ENCODE data around the gene MRPL49. TPM values are rescaled to one million over a fixed set of nuclear protein-coding genes. Genes with fewer than 3 reads are reported as not detected.
A peak's percentile ranks its signal among the peaks of the same experiment; 100 is the strongest.

MRPL49 gene
- total and polyA plus RNA-seq, 2 of the 13 experiments (the other 11 are each of a cell fraction or from before 2014, with no cell fraction given), result 39.2 to 53.3 TPM

DNA sequence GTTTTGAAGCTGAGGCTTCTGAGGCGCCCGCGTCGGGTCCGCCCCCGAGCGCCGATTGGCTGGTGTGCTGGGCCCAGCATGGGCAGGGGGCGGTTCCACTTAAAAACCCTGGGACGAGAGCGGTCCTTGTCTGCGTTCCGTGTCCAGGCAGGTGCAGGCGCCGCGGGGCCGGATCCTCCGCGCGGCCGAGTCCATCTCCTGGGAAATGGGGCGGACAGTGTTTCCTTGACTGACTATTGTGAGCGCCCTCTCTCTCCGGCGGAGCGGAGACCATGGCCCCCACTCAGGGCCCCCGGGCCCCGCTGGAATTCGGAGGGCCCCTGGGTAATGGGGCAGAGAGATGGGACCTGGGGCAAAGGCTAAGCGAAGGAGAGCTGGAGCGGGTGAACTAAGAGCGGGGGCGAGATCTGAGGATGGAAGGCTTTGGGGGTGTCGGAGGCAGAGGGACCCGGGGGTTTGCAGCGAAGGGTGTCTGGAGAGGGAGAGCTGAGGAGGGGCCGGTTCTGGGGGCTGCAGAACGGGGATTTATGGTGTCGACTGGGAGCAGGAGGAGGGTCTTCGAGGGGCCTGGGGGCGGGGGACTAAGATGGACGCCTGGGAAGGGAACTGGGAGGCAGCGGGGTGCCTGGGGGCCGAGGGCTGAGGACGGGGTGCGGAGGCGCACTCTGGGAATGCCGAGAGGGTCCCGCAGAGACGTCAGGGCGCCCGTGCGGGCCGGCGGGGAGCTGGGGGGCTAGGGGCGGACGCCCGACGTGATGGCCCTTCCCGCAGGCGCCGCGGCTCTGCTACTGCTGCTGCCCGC lies 10.2 kb upstream of the MRPL49 start, which contains the start of gene TM7SF2 (continued):
- TF ChIP-seq, protein P1, sequence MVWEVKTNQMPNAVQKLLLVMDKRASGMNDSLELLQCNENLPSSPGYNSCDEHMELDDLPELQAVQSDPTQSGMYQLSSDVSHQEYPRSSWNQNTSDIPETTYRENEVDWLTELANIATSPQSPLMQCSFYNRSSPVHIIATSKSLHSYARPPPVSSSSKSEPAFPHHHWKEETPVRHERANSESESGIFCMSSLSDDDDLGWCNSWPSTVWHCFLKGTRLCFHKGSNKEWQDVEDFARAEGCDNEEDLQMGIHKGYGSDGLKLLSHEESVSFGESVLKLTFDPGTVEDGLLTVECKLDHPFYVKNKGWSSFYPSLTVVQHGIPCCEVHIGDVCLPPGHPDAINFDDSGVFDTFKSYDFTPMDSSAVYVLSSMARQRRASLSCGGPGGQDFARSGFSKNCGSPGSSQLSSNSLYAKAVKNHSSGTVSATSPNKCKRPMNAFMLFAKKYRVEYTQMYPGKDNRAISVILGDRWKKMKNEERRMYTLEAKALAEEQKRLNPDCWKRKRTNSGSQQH (CRISPR knock-in tag; IDR thresholded peaks at IDR 0.05; ENCODE audit: low read depth), result 0 out of 2 replicates have a peak, but pooled peaks have one; percentile 51
- TF ChIP-seq KLF11 (CRISPR knock-in tag; IDR thresholded peaks at IDR 0.05), result peak; percentile 74; the same call in 1 of the 2 replicates
- peak; percentile 45; the same call in 1 of the 2 replicates for TF ChIP-seq ZNF678 (CRISPR knock-in tag; IDR thresholded peaks at IDR 0.05)
- TF ChIP-seq, protein P2, sequence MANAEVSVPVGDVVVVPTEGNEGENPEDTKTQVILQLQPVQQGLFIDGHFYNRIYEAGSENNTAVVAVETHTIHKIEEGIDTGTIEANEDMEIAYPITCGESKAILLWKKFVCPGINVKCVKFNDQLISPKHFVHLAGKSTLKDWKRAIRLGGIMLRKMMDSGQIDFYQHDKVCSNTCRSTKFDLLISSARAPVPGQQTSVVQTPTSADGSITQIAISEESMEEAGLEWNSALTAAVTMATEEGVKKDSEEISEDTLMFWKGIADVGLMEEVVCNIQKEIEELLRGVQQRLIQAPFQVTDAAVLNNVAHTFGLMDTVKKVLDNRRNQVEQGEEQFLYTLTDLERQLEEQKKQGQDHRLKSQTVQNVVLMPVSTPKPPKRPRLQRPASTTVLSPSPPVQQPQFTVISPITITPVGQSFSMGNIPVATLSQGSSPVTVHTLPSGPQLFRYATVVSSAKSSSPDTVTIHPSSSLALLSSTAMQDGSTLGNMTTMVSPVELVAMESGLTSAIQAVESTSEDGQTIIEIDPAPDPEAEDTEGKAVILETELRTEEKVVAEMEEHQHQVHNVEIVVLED (CRISPR knock-in tag; IDR thresholded peaks at IDR 0.05; ENCODE audit: borderline replicate concordance), result 0 out of 2 replicates have a peak, but pooled peaks have one; percentile 34
- no peak for TF ChIP-seq MAFF (IDR thresholded peaks at IDR 0.05; ENCODE audit: low read depth, low read length)
- TF ChIP-seq, protein P3, sequence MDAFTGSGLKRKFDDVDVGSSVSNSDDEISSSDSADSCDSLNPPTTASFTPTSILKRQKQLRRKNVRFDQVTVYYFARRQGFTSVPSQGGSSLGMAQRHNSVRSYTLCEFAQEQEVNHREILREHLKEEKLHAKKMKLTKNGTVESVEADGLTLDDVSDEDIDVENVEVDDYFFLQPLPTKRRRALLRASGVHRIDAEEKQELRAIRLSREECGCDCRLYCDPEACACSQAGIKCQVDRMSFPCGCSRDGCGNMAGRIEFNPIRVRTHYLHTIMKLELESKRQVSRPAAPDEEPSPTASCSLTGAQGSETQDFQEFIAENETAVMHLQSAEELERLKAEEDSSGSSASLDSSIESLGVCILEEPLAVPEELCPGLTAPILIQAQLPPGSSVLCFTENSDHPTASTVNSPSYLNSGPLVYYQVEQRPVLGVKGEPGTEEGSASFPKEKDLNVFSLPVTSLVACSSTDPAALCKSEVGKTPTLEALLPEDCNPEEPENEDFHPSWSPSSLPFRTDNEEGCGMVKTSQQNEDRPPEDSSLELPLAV (CRISPR knock-in tag; conservative IDR thresholded peaks at IDR 0.05; ENCODE audit: low read depth), result no peak
- peak; percentile 54; the same call in 1 of the 2 replicates for TF ChIP-seq ZNF317 (CRISPR knock-in tag; IDR thresholded peaks at IDR 0.05)
- TF ChIP-seq RBM22 (optimal IDR thresholded peaks at IDR 0.05; ENCODE audit: low read length), result peak; percentile 96
- 0 out of 2 replicates have a peak, but pooled peaks have one; percentile 6 for TF ChIP-seq BHLHE40 (IDR thresholded peaks at IDR 0.05; ENCODE audit: low read length)
- no peak for TF ChIP-seq SOX6 (IDR thresholded peaks at IDR 0.05)
- TF ChIP-seq SOX6 (CRISPR knock-in tag; IDR thresholded peaks at IDR 0.05), result peak; percentile 47
- TF ChIP-seq CBX1 (IDR thresholded peaks at IDR 0.05; ENCODE audit: low read depth), result peak; percentile 77
- TF ChIP-seq MAZ (IDR thresholded peaks at IDR 0.05; ENCODE audit: borderline replicate concordance, low read depth, low read length), result no peak; the same call in 1 of the 2 replicates
- peak; percentile 67 for TF ChIP-seq MAZ (CRISPR knock-in tag; IDR thresholded peaks at IDR 0.05; ENCODE audit: low read depth)
- peak; percentile 99 for TF ChIP-seq DR1 (CRISPR knock-in tag; IDR thresholded peaks at IDR 0.05)
- TF ChIP-seq ZNF543 (CRISPR knock-in tag; IDR thresholded peaks at IDR 0.05), result peak; percentile 77; the same call in 1 of the 2 replicates
- TF ChIP-seq ZNF629 (CRISPR knock-in tag; conservative IDR thresholded peaks at IDR 0.05), result peak; percentile 64
- peak; percentile 59; the same call in 1 of the 2 replicates for TF ChIP-seq PHF8 (CRISPR knock-in tag; IDR thresholded peaks at IDR 0.05)
- peak; percentile 6; the same call in 1 of the 2 replicates for TF ChIP-seq SRF (IDR thresholded peaks at IDR 0.05; ENCODE audit: low read depth, low read length)
- TF ChIP-seq ZSCAN29 (CRISPR knock-in tag; conservative IDR thresholded peaks at IDR 0.05), result 0 out of 2 replicates have a peak, but pooled peaks have one; percentile 70
- TF ChIP-seq, protein P4, sequence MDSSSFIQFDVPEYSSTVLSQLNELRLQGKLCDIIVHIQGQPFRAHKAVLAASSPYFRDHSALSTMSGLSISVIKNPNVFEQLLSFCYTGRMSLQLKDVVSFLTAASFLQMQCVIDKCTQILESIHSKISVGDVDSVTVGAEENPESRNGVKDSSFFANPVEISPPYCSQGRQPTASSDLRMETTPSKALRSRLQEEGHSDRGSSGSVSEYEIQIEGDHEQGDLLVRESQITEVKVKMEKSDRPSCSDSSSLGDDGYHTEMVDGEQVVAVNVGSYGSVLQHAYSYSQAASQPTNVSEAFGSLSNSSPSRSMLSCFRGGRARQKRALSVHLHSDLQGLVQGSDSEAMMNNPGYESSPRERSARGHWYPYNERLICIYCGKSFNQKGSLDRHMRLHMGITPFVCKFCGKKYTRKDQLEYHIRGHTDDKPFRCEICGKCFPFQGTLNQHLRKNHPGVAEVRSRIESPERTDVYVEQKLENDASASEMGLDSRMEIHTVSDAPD (CRISPR knock-in tag; IDR thresholded peaks at IDR 0.05), result no peak
- TF ChIP-seq, protein P5, sequence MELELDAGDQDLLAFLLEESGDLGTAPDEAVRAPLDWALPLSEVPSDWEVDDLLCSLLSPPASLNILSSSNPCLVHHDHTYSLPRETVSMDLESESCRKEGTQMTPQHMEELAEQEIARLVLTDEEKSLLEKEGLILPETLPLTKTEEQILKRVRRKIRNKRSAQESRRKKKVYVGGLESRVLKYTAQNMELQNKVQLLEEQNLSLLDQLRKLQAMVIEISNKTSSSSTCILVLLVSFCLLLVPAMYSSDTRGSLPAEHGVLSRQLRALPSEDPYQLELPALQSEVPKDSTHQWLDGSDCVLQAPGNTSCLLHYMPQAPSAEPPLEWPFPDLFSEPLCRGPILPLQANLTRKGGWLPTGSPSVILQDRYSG (CRISPR knock-in tag; IDR thresholded peaks at IDR 0.05), result no peak
- no peak for TF ChIP-seq SMAD1 (CRISPR knock-in tag; IDR thresholded peaks at IDR 0.05; ENCODE audit: borderline replicate concordance, low read depth)
- no peak for TF ChIP-seq RCOR2 (CRISPR knock-in tag; IDR thresholded peaks at IDR 0.05)

All from HepG2 (cell line).